Fibroblast of lung (primary cell): ENCODE data around the gene APBA2. TPM values are rescaled to one million over a fixed set of nuclear protein-coding genes. Genes with fewer than 3 reads are reported as not detected.

Experiments
- DNase-seq, 2 donors: peaks; one replicate each; pipeline versions ENCODE4 v3.0.0 to v3.0.0-alpha.2; 2010; ENCODE audit warnings: low read depth in 2 of 2
- H2AFZ ChIP-seq: 2 replicates; pipeline ENCODE4 v1.5.1; 2012; ENCODE audit warnings: low read length, control low read depth, inconsistent platforms
- H3K27ac ChIP-seq: 2 replicates; pipeline ENCODE4 v1.5.1; 2011; ENCODE audit warnings: low read length, control low read depth; ENCODE audit not compliant: insufficient read depth
- H3K27me3 ChIP-seq: 2 replicates; pipeline ENCODE4 v1.5.1; 2011; ENCODE audit warnings: mild to moderate bottlenecking, low read length; ENCODE audit not compliant: control insufficient read depth, insufficient read depth
- H3K36me3 ChIP-seq: 2 replicates; pipeline ENCODE4 v1.5.1; 2011; ENCODE audit warnings: low read length; ENCODE audit not compliant: control insufficient read depth, insufficient read depth
- H3K4me1 ChIP-seq: 2 replicates; pipeline ENCODE4 v1.5.1; 2011; ENCODE audit warnings: low read length; ENCODE audit not compliant: control insufficient read depth, insufficient read depth; ENCODE audit errors: extremely low read depth
- H3K4me2 ChIP-seq: 2 replicates; pipeline ENCODE4 v1.5.1; 2011; ENCODE audit warnings: low read length, control low read depth; ENCODE audit not compliant: insufficient read depth; ENCODE audit errors: extremely low read depth
- H3K4me3 ChIP-seq, 4 experiments: fragments of 200-600 bp in 1 of 4; sonication (generic) in 1 of 4; replicated peaks in 1 of 4; 2 replicates each; pipeline ENCODE4 v1.5.1; 2011 to 2016; ENCODE audit warnings: low read length in 4 of 4, low read depth in 3 of 4, mild to moderate bottlenecking in 3 of 4, control low read depth in 2 of 4, inconsistent platforms in 1 of 4, mixed read lengths in 1 of 4; ENCODE audit not compliant: insufficient read depth in 1 of 4; ENCODE audit errors: control extremely low read depth in 1 of 4
- H3K79me2 ChIP-seq: 2 replicates; pipeline ENCODE4 v1.5.1; 2012; ENCODE audit warnings: mild to moderate bottlenecking, low read length, inconsistent platforms; ENCODE audit not compliant: control insufficient read depth, insufficient read depth
- H3K9ac ChIP-seq: 2 replicates; pipeline ENCODE4 v1.5.1; 2011; ENCODE audit warnings: mild to moderate bottlenecking, low read length, control low read depth; ENCODE audit not compliant: insufficient read depth
- H3K9me3 ChIP-seq: 2 replicates; pipeline ENCODE4 v1.5.1; 2012; ENCODE audit warnings: low read depth, low read length; ENCODE audit not compliant: control insufficient read depth, insufficient read depth
- H4K20me1 ChIP-seq: 2 replicates; pipeline ENCODE4 v1.5.1; 2011; ENCODE audit warnings: low read length; ENCODE audit not compliant: control insufficient read depth, insufficient read depth; ENCODE audit errors: extremely low read depth
- CTCF ChIP-seq, 2 donors: IDR thresholded peaks in 1 of 2; conservative IDR thresholded peaks in 1 of 2; 1 replicate in 1 of 2; 2 replicates in 1 of 2; pipeline ENCODE4 v1.5.1; 2011 to 2012; ENCODE audit warnings: low read length in 2 of 2, control low read depth in 1 of 2, inconsistent platforms in 1 of 2, low read depth in 1 of 2, mild to moderate bottlenecking in 1 of 2
- EZH2 ChIP-seq: IDR thresholded peaks from 2 replicates; pipeline ENCODE4 v1.5.1; 2012; ENCODE audit warnings: low read length, control low read depth, mild to moderate bottlenecking; ENCODE audit errors: missing control alignments
- polyA plus RNA-seq, 2 donors: library from polyadenylated mRNA; depleted of rRNA in 1 of 2; stranded (reverse) in 1 of 2; unstranded in 1 of 2; fragments of >200 nt; gene quantifications; 2 replicates each; pipeline ENCODE4 v1.2.1, GENCODE V29; 2011 to 2012; ENCODE audit warnings: missing spikeins in 1 of 2
- total RNA-seq: library from RNA; depleted of rRNA; stranded (reverse); fragments of >200 nt; gene quantifications from 2 replicates; pipeline ENCODE4 v1.2.1, GENCODE V29; 2014

The APBA2 gene
- total and polyA plus RNA-seq, 2 donors (not counting 1 experiment from before 2014, with no cell fraction given), result 9.5 to 20.3 TPM

GRCh38 chr15:29058903-29059539 is 173.2 kb downstream of the APBA2 start:
- TF ChIP-seq CTCF (conservative IDR thresholded peaks at IDR 0.05 in 1 of 2, IDR thresholded peaks at IDR 0.05 in 1 of 2; ENCODE audit: low read depth in 1 of 2, low read length in 2 of 2), result no peak
- no peak for TF ChIP-seq EZH2
- Histone ChIP-seq H3K79me2 (no peaks in the 10 kb centered on the region), H3K4me2 (no peak overlapping the region), H3K9me3 (no peaks in the 10 kb centered on the region), H3K4me1 (no peaks in the 10 kb centered on the region), H3K9ac (no peak overlapping the region), H2AFZ (no peak overlapping the region), H3K36me3 (no peaks in the 10 kb centered on the region), H3K27ac (no peak overlapping the region), H3K4me3 (no peak overlapping the region), H4K20me1 (no peaks in the 10 kb centered on the region), H3K27me3 (no peaks in the 10 kb centered on the region)
- no peak for DNase-seq

GRCh38 chr15:29059871-29060640 is 174.3 kb downstream of the APBA2 start:
- Histone ChIP-seq H3K27me3 (no peaks in the 10 kb centered on the region), H2AFZ (no peak overlapping the region), H3K4me1 (no peaks in the 10 kb centered on the region), H4K20me1 (no peaks in the 10 kb centered on the region), H3K9me3 (no peaks in the 10 kb centered on the region), H3K27ac (no peak overlapping the region), H3K9ac (no peak overlapping the region), H3K36me3 (no peaks in the 10 kb centered on the region), H3K79me2 (no peaks in the 10 kb centered on the region), H3K4me2 (no peak overlapping the region), H3K4me3 (no peak overlapping the region)
- TF ChIP-seq CTCF (conservative IDR thresholded peaks at IDR 0.05 in 1 of 2, IDR thresholded peaks at IDR 0.05 in 1 of 2; ENCODE audit: low read depth in 1 of 2, low read length in 2 of 2), result no peak
- no peak for TF ChIP-seq EZH2
- DNase-seq, result no peak

GRCh38 chr15:29061746-29062145 is 176.0 kb downstream of the APBA2 start:
- H3K4me1 ChIP-seq, result no peaks in the 10 kb centered on the region
- H3K36me3 ChIP-seq, result no peaks in the 10 kb centered on the region
- no peak for TF ChIP-seq EZH2
- no peak for TF ChIP-seq CTCF (conservative IDR thresholded peaks at IDR 0.05 in 1 of 2, IDR thresholded peaks at IDR 0.05 in 1 of 2; ENCODE audit: low read depth in 1 of 2, low read length in 2 of 2)
- no peak overlapping the region for H2AFZ ChIP-seq
- no peaks in the 10 kb centered on the region for H3K27me3 ChIP-seq
- no peak for DNase-seq
- H3K9ac ChIP-seq, result no peak overlapping the region
- no peaks in the 10 kb centered on the region for H4K20me1 ChIP-seq
- no peak overlapping the region for H3K27ac ChIP-seq
- H3K4me3 ChIP-seq, result no peak overlapping the region
- no peaks in the 10 kb centered on the region for H3K9me3 ChIP-seq
- no peak overlapping the region for H3K4me2 ChIP-seq
- no peaks in the 10 kb centered on the region for H3K79me2 ChIP-seq
